GM19240 (cell line): ENCODE results near the gene COL7A1.
"Not testable (repeated sequence)": the region's sequence is repeated elsewhere in the genome, so short reads cannot be mapped to it uniquely, and the experiment has no call there.

Experiments used
- DNase-seq: peaks from one replicate; pipeline ENCODE4 v3.0.0; 2011; ENCODE audit warnings: low spot score; ENCODE audit not compliant: insufficient read length

The COL7A1 gene

GRCh38 chr3:48563382-48563918, 31.7 kb downstream of the COL7A1 start, which contains the start of gene UCN2:
UCN2 (minus strand) TSS chr3:48563781; CDS start chr3:48563124, 657 bp downstream.
- no peak for DNase-seq

DNA sequence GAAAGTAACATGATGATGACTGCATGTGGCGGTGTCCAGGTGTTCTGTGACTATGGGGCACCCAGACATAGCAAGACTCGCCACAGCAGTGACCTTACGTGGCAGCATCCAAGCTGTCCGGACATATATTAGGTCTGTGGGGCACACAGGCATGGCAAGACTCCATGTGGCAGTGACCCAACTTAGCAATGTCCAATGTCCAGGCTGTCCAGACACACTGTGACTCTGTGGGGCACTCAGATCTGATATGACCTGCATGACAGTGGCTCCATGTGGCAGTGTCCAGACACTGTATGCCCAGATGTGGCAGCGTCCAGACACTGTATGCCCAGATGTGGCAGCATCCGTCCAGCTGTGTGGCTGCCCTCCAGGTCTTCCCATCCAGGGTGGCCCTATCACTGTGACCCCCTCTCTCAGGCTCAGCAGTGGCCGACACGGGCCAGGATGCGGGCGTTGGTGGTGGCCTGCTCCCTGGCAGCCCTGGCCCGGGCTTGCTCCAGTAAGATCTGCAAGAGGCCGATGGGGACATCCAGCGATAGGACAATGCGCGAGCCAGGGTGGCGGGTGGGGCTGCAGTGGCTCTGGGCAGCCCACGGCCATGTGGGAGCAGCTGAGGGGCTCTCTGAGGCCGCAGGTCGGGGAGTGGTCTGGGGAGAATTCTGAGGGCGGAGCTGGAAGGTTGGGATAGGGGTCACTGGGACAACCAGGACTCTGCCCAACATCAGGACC, 32.6 kb downstream of the COL7A1 start:
- no peak for DNase-seq

- no peak for DNase-seq
Measured at GRCh38 chr3:48561045-48561736, 33.9 kb downstream of the COL7A1 start.

GRCh38 chr3:48560648-48561018, 34.5 kb downstream of the COL7A1 start:
- DNase-seq = no peak

DNA sequence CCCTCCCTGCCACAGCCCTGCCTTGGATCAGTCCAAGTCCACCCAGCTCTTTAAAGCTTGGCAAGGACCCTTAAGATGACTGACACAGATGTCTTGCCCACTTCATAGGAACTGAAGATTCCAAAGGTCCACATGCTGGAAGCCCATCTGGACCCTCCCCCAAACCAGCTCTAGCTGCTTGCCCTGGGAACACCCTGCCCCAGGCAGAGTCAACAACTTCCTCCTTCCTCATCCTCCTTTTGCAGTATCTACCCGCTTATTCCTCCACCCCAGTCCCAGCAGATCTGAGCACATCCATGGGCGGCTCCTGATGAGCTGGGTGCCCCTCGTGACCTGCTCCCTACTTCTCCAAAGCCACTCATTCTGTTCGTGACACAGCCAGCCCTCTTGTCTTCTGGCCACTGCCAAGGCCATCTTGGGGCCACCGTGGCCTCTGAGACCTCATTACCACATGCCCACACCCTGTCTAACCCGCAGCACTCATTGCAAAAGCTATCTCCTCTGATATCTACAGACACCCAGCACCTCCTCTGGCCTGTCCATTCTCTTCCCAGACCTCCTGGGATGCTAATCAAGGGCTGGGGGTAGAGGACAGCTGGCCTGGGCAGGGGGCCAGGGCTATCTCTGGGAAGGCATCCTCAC, 36.5 kb downstream of the COL7A1 start:
- DNase-seq = no peak

DNA sequence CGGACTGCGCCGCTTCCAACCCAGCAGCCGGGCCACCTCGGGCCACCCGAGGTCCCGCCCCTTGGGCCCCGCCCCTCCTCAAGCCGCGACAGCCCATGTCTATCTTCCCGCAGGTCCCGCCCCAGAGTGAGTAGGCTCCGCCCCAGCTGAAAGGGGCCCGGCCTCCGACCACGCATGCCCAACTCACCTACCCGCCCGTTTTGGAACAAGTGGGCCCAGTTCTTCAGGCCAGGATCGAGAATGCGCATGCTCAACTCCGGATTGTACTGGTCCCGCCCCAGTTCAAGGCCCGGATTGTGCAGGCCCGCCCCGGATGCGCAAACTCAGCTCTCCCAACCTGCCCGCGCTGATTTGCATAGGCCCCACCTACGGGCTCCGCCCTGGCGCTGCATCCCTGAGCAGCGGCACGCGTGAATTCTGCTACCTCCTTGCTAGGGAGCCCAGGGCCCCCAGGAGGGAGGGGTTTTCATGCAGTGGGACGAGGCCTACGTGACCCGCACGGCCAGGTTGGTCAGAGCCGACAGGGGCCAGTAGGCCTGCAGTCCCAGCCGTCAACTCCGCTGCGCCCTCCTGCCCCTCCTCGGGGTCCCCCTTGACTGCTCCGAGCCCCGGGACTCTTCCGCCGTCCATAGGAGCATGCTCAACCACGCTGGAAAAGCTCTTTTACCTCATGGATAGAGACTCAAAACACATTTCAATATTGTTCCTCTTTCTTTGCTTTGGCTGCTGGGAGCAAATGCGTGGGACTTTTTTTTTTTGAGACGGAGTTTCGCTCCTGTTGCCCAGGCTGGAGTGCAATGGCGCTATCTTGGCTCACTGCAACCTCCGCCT, 38.1 kb downstream of the COL7A1 start, which contains the start of gene PFKFB4:
TSS of gene PFKFB4 (minus strand) at position 8 of the 831 bp plus-strand sequence. CDS start 26 bp downstream, outside the sequence.
- peak; percentile 88 for DNase-seq

DNA sequence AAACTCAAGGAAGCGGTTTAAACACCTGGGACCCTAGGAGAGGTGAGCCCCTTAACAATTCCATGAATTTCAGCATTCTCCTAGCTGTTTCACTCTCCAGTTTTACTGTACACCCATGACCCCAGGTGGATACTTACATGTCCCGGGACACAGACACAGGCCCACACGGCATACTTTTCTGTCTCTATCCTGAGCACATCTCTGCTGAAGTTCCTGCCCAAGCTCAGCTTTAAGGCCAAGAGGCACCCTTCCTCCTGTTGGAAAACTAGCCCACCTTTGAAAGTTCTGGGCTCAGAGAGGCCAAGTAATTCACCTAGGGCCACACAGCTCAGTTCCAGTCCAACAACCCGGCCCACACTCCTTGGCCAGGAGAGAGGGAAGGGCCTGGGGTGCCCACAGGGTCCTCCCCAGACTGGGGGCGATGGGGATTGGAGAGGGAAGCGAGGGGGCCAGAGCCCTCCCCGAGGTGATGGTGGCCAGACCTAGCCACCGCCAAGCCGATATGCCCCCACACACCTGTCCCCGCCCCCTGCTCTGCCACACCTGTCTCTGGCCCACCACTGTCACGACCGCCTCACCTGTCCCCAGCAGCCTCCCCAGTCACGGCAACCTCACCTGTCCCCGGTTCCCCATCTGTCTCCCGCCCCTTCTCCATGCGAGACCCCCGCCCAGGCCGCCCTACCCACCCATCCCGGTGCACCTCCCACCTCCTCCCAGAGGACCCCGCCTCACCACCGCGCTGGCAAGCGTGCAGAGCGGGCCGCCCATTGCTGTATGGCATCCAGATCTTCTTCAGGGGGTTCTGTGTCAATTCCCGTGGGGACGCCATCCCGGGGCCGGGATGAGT, 39.0 kb downstream of the COL7A1 start:
- DNase-seq = no peak

DNA sequence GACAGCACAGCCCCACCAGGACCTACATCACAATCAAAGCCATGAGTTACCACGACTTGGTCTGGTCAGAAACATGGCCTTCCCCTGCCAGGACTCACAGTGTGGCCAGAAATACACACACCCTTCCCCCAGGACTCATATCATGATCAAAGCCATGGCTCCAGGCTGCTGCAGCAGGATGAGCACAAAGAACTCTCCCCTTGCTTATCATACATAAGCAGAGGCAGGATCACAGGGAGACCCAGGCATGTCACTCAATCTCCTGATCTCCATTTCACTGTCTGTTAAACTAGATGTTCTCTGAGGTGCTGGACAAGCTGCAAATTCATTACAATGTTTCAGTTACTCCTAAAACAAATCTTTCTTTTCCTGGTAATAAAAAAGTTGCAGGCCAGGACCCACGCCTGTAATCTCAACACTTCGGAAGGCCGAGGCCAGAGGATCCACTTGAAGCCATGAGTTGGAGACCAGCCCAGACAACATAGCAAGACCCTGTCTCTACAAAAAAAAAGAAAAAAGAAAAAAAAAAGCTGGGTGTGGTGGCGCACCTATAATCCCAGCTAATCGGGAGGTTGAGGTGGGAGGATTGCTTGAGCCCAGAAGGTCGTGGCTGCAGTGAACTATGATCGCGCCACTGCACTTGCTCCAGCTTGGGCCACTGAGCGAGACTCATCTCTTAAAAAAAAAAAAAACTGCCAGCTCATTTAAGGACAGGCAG, 39.7 kb downstream of the COL7A1 start:
- DNase-seq = no peak

GRCh38 chr3:48553886-48554845, 41.0 kb downstream of the COL7A1 start:
- DNase-seq = no peak

- DNase-seq = no peak
Measured at GRCh38 chr3:48553361-48553760, 41.8 kb downstream of the COL7A1 start.

DNA sequence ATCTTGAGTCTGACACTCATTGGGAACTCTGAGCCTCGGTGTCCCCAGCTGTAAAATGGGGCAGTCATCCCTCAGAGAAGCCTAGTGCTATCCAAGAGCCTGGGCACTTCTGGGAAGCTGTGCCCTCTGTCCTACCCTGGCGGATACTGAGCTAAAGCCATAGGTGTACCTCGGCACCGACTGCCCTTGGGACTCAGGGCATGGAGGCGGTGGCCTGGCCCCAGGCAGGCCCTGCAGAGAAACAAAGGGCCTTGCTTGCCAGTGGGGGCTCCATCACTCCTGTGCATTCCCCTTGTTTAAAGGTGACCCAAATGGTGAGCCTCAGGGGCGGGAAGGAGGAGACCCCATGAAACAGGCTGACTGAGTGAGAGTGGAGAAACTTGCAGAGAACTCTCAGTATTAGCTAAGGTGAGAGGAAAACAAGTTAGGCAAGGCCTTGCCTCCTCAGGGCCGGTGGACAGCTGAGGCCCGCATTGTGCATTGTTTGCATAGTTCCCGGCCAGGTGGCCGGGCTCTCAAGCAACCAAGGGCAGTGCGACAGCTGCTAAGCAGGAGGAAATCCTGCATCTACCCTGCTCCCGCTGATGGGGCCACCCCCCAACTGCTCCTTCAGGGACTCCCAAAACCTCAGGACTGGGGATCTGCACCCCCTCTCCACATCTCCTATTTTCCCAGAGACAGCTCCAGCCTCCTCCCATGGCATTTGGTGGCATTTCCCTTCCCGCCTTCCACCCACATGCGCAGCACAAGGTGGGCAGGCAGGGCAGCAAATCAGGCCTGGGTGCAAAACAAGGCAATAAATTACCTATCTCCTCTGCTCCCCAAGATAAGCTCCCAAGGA, 42.8 kb downstream of the COL7A1 start:
- DNase-seq = no peak

- not testable (repeated sequence) for DNase-seq
Measured at GRCh38 chr3:48551651-48552050, 43.5 kb downstream of the COL7A1 start.

DNA sequence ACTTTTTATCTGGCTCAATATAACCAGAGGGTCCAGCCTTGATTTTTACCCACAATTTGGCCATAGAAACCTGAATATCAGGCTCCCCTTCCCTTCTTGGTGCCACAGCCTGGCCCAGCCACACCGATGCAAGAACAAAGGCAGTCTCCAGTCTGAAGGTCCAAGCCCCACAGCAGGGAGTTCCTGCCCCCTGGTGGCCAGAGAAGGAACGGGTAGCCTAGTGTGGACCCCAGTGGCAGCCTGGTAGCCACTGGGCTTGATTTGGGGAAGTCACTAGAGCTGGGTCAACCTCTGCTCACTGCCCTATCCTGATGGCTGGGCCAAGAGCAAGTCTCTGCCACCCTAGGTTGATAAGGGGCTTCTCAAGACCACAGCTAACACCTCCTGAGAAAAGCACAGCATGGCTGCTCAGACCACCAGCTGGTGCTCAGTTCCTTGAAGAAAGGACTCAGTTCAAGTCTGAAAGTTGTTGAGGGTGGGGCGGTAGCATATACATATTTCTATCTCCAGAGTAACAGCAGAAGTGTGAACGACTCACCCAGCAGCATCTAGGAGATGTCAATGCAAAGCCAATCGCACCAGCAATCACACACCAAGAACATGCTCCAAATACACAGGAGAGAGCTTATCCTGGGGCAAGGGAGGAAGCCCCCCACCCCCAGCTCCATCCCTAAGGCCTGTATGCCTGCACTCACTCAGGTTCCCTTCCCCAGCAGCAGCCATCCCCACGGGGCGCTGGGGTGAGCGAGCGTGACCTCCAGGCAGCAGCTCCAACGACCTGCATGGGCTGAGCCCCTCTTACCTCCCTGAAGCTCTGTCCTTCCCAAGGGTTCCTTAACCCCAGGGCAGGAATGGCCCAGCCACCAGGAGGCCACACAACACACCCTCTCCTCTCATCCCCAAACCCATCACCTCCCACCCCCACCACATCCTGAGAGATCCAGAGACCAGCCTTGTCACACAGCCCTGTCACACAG, 46.1 kb downstream of the COL7A1 start:
- peak; percentile 54 for DNase-seq

- no peak for DNase-seq
Measured at GRCh38 chr3:48548126-48548525, 47.0 kb downstream of the COL7A1 start.

DNA sequence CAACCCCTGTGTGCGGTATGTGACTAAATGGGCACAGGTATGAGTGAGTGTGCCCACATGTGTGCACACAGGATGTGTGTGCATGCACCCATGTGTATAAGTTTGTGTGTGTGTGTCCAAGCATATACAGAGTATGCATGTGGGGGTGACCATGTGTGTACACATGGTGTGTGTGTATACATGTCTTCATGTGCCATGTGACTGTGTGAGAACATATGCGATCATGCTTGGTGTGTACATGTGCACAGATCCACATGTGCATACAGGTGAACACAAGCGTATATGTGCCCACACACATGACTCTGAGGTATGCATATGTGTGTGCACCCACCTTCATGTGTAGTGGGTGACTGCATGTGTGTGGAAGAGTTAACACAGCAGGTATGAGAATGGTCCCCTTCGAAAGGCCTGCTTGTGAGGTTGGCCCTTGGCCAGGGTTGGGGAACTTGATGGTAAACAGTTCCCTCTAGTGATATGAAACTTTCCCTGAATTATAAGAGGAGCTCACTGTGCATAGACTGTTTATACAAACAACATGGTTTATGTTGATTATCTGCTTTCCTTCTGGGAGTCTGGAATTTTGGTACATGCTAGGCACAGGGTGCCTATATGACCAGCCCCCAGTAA, 48.8 kb downstream of the COL7A1 start:
- DNase-seq = no peak

- DNase-seq = no peak
Measured at GRCh38 chr3:48544141-48544540, 51.0 kb downstream of the COL7A1 start.
